22Rv1 (cell line): ENCODE results near the gene PTGES3.
"Not testable (repeated sequence)": the region's sequence is repeated elsewhere in the genome, so short reads cannot be mapped to it uniquely, and the experiment has no call there.

ENCODE experiments used
- CTCF ChIP-seq: fragments of 450-650 bp; IDR thresholded peaks from 2 replicates; pipeline ENCODE4 v1.5.1; 2017; ENCODE audit warnings: mild to moderate bottlenecking
- ZFX ChIP-seq: fragments of 450-650 bp; IDR thresholded peaks from 2 replicates; pipeline ENCODE4 v1.6.1; 2017; ENCODE audit warnings: antibody characterized with exemption, borderline replicate concordance

- TF ChIP-seq CTCF, ZFX: not testable (repeated sequence)
These were observed 16.4 kb upstream of the PTGES3 start for GRCh38 chr12:56704522-56704921.
